Psoas muscle (tissue), 8 donors: ENCODE data around the gene C10orf143. TPM values are rescaled to one million over a fixed set of nuclear protein-coding genes. Genes with fewer than 3 reads are reported as not detected.

Experiments used
- ATAC-seq, 4 donors: fragments of 200-7000 bp; cut with Tn5 transposase; one replicate each; pipeline ENCODE4 v1.9.1; 2020; ENCODE audit warnings: moderate library complexity in 3 of 4, mild to moderate bottlenecking in 2 of 4
- DNase-seq, 2 donors: peaks; one replicate each; pipeline ENCODE4 v3.0.0-alpha.2; 2020
- H3K27ac ChIP-seq: fragments of 200-600 bp; one replicate; pipeline ENCODE4 v1.8.0; 2022
- H3K27me3 ChIP-seq, 3 donors: fragments of 200-600 bp in 1 of 3; one replicate each; pipeline versions ENCODE4 v1.6.1 to v1.8.0; 2013 to 2022; ENCODE audit warnings: low read length in 2 of 3, mild to moderate bottlenecking in 2 of 3, moderate library complexity in 1 of 3; ENCODE audit not compliant: insufficient read depth in 3 of 3
- H3K36me3 ChIP-seq, 2 donors: fragments of 200-600 bp in 1 of 2; one replicate each; pipeline versions ENCODE4 v1.6.1 to v1.8.0; 2013 to 2022; ENCODE audit warnings: low read depth in 1 of 2, mild to moderate bottlenecking in 1 of 2, moderate library complexity in 1 of 2; ENCODE audit not compliant: insufficient read depth in 1 of 2
- H3K4me1 ChIP-seq: fragments of 200-600 bp; one replicate; pipeline ENCODE4 v1.8.0; 2022
- H3K4me3 ChIP-seq: fragments of 200-600 bp; one replicate; pipeline ENCODE4 v1.8.0; 2022; ENCODE audit warnings: mild to moderate bottlenecking
- H3K9me3 ChIP-seq: fragments of 200-600 bp; one replicate; pipeline ENCODE4 v1.8.0; 2022
- WGBS, 3 donors: extraction: QIAGEN DNeasy Blood & Tissue Kit; methylation state at CpG; one replicate each; pipeline versions ENCODE4 v1.1.6 to v1.1.7; 2013; 5-methylcytosine and 5-hydroxymethylcytosine counted together
- intact Hi-C, 2 donors: fragments of 100-400 bp; cut with DNase I; formaldehyde crosslinking; loops; one replicate each; pipeline versions ENCODE4 v1.11.0 to v1.14.2; 2022
- polyA plus RNA-seq, 3 donors: library from polyadenylated mRNA; stranded (reverse); fragments of 200-250 nt; gene quantifications; one replicate each; pipeline ENCODE4 v1.2.3, GENCODE V29; 2013
- total RNA-seq, 4 donors: library from RNA; stranded (reverse); fragmentation: NEBNext Ultra II Directional in 2 of 4; extraction: Animal tissue kit (Norgen Biotek cat#: 25700) in 2 of 4; gene quantifications; one replicate each; pipeline versions ENCODE4 v1.2.1 to v1.2.4, GENCODE V29; 2021 to 2023
- TF ChIP-seq, protein P1 (sequence below): fragments of 200-600 bp; IDR thresholded peaks from one replicate; pipeline ENCODE4 v1.8.0; 2022; ENCODE audit warnings: antibody characterized with exemption
- donor health status: healthy with polysubstance abuse.
- donor health status: DM: no; HTN: no; CAD: no; lungs with moderate emphysema.
- donor health status: Bipolar disorder and iron deficiency.
- donor health status: healthy.
- donor health status: DM: yes; HTN: yes; CAD: no.
- donor health status: DM: no; HTN: no; CAD: no.
- donor health status: DM: no; HTN: no; CAD: no.
- donor health status: DM: yes; HTN: yes; CAD: no.

Gene C10orf143
- total and polyA plus RNA-seq, 7 donors, result 3.3 to 5.1 (median 4.7) TPM

DNA sequence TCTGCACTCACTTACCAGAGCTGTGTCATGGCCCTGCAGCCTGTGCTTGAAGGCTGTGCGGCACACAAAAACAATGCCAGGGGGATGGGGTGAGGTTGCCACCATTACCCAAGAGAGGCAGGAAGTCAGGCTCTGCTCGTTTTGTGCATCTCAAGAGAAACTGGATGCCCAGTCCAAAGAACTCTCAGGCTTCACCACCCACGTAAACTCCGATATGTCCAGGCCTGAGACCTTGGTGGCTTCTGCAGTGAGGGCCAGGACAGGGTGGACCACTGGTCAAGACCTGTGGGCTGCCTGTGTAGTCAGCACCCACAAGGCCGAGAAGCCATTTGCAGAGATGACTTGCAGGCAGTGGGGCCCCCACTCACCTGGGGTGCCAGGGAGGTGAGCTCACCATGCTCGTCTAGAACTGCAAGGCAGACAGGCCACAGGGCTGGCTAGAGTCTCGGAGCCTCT, 91.9 kb downstream of the C10orf143 start:
- TF ChIP-seq, protein P1, sequence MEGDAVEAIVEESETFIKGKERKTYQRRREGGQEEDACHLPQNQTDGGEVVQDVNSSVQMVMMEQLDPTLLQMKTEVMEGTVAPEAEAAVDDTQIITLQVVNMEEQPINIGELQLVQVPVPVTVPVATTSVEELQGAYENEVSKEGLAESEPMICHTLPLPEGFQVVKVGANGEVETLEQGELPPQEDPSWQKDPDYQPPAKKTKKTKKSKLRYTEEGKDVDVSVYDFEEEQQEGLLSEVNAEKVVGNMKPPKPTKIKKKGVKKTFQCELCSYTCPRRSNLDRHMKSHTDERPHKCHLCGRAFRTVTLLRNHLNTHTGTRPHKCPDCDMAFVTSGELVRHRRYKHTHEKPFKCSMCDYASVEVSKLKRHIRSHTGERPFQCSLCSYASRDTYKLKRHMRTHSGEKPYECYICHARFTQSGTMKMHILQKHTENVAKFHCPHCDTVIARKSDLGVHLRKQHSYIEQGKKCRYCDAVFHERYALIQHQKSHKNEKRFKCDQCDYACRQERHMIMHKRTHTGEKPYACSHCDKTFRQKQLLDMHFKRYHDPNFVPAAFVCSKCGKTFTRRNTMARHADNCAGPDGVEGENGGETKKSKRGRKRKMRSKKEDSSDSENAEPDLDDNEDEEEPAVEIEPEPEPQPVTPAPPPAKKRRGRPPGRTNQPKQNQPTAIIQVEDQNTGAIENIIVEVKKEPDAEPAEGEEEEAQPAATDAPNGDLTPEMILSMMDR, result no peak
- WGBS, 3 donors, result 87 to 94% (median 93%) methylated on average over 7 of the region's 7 CpGs
- Histone ChIP-seq H3K9me3 (no peaks in the 10 kb centered on the region), H3K36me3 (no peaks in the 10 kb centered on the region), H3K27me3 (peaks cover 0 to 32% (median 1%) of the 10 kb centered on the region in 3 donors), H3K4me3 (no peak overlapping the region), H3K4me1 (no peaks in the 10 kb centered on the region), H3K27ac (no peak overlapping the region)
- intact Hi-C loops, result no loop called here
- DNase-seq (no peak), ATAC-seq (no peak)

DNA sequence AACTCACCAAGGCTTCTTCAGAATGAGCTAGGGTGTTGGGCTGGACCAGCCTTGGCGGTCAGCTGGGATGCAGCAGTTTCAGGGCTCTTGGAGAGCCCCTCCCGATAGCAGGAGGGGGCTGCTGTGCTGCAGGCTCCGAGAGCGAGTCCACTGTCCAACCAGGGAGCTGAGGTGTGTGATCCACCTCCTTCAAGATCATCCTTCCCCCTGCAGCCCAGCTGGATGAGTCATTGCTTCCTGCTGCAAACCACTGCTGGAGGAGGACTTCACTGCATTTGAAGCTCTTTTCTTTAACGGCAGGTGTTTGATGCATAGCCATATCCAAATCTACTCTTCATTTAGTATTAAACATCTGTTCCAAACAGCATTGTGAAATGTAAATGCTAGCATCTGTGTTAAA, 92.4 kb downstream of the C10orf143 start:
- ATAC-seq, result no peak
- TF ChIP-seq, protein P1, result no peak
- peaks cover 0 to 37% (median 2%) of the 10 kb centered on the region in 3 donors for H3K27me3 ChIP-seq
- no peaks in the 10 kb centered on the region for H3K36me3 ChIP-seq
- no peaks in the 10 kb centered on the region for H3K9me3 ChIP-seq
- DNase-seq, result no peak
- WGBS, 3 donors, result 76 to 83% (median 78%) methylated on average over 5 of the region's 5 CpGs
- H3K27ac ChIP-seq, result no peak overlapping the region
- intact Hi-C loops, result no loop called here
- no peaks in the 10 kb centered on the region for H3K4me1 ChIP-seq
- H3K4me3 ChIP-seq, result no peak overlapping the region

- Histone ChIP-seq H3K27ac (no peak overlapping the region), H3K4me3 (no peak overlapping the region), H3K4me1 (no peaks in the 10 kb centered on the region), H3K9me3 (no peaks in the 10 kb centered on the region), H3K27me3 (peaks cover 0 to 43% (median 2%) of the 10 kb centered on the region in 3 donors), H3K36me3 (no peaks in the 10 kb centered on the region)
- intact Hi-C loops, result no loop called here
- 89 to 91% (median 90%) methylated on average over 13 of the region's 13 CpGs for WGBS, 3 donors
- no peak for ATAC-seq
- DNase-seq, result no peak
- TF ChIP-seq, protein P1, result no peak
These were observed 93.0 kb downstream of the C10orf143 start for GRCh38 chr10:130017631-130018022.

- DNase-seq, result no peak
- no peak for ATAC-seq
- H3K9me3 ChIP-seq, result no peaks in the 10 kb centered on the region
- 65 to 72% (median 68%) methylated on average over 19 of the region's 19 CpGs for WGBS, 3 donors
- peaks cover 0 to 43% (median 2%) of the 10 kb centered on the region in 3 donors for H3K27me3 ChIP-seq
- no peak overlapping the region for H3K4me3 ChIP-seq
- H3K36me3 ChIP-seq, result no peaks in the 10 kb centered on the region
- TF ChIP-seq, protein P1, result no peak
- no peak overlapping the region for H3K27ac ChIP-seq
- intact Hi-C loops, result no loop called here
- no peaks in the 10 kb centered on the region for H3K4me1 ChIP-seq
These were observed 93.5 kb downstream of the C10orf143 start for GRCh38 chr10:130016993-130017630.

GRCh38 chr10:130016095-130016494, 94.5 kb downstream of the C10orf143 start:
- DNase-seq (no peak), ATAC-seq (no peak)
- H3K4me1 ChIP-seq, result no peaks in the 10 kb centered on the region
- TF ChIP-seq, protein P1, result no peak
- H3K27me3 ChIP-seq, result peaks cover 0 to 43% (median 2%) of the 10 kb centered on the region in 3 donors
- WGBS, 3 donors, result 96 to 98% (median 98%) methylated on average over 3 of the region's 3 CpGs
- intact Hi-C loops, result no loop called here
- H3K36me3 ChIP-seq, result no peaks in the 10 kb centered on the region
- no peak overlapping the region for H3K27ac ChIP-seq
- H3K9me3 ChIP-seq, result no peaks in the 10 kb centered on the region
- H3K4me3 ChIP-seq, result no peak overlapping the region
